Neural progenitor cell (in vitro differentiated cells): ENCODE measurements around the gene CNIH2. TPM values are rescaled to one million over a fixed set of nuclear protein-coding genes. Genes with fewer than 3 reads are reported as not detected.

Source experiments
- DNase-seq: peaks from one replicate; pipeline ENCODE4 v3.0.0-alpha.2; 2016; ENCODE audit warnings: low spot score
- H2AFZ ChIP-seq: fragments of 200-600 bp; sonication (generic); replicated peaks from 2 replicates; pipeline ENCODE4 v1.6.1; 2016; ENCODE audit warnings: antibody characterized with exemption
- H3F3A ChIP-seq: fragments of 200-600 bp; sonication (generic); 2 replicates; pipeline ENCODE4 v1.6.1; 2016; ENCODE audit warnings: antibody characterized with exemption, low read depth
- H3K27ac ChIP-seq: fragments of 200-600 bp; sonication (generic); 2 replicates; pipeline ENCODE4 v1.5.1; 2016; ENCODE audit warnings: mild to moderate bottlenecking
- H3K27me3 ChIP-seq: fragments of 200-600 bp; sonication (generic); 2 replicates; pipeline ENCODE4 v1.6.1; 2016; ENCODE audit warnings: mild to moderate bottlenecking, moderate library complexity
- H3K36me3 ChIP-seq: fragments of 200-600 bp; sonication (generic); 2 replicates; pipeline ENCODE4 v1.5.1; 2016
- H3K4me1 ChIP-seq: fragments of 200-600 bp; sonication (generic); 2 replicates; pipeline ENCODE4 v1.6.1; 2016; ENCODE audit warnings: mixed run types
- H3K4me2 ChIP-seq: fragments of 200-600 bp; sonication (generic); 2 replicates; pipeline ENCODE4 v1.6.1; 2016
- H3K4me3 ChIP-seq: fragments of 200-600 bp; sonication (generic); 2 replicates; pipeline ENCODE4 v1.5.1; 2016
- H3K79me2 ChIP-seq: fragments of 200-600 bp; sonication (generic); 2 replicates; pipeline ENCODE4 v1.6.1; 2016; ENCODE audit warnings: low read depth
- H3K9ac ChIP-seq: fragments of 200-600 bp; sonication (generic); 2 replicates; pipeline ENCODE4 v1.6.1; 2016
- H3K9me3 ChIP-seq: fragments of 200-600 bp; sonication (generic); 2 replicates; pipeline ENCODE4 v1.5.1; 2016; ENCODE audit warnings: low read depth
- H4K20me1 ChIP-seq: fragments of 200-600 bp; sonication (generic); 2 replicates; pipeline ENCODE4 v1.6.1; 2016; ENCODE audit warnings: low read depth
- H3K27ac Mint-ChIP-seq: 3 replicates; pipeline ENCODE4 v1.8.0; 2021; ENCODE audit warnings: mixed read lengths
- H3K27me3 Mint-ChIP-seq: 2 replicates; pipeline ENCODE4 v1.8.0; 2022; ENCODE audit warnings: low read depth, mild to moderate bottlenecking, inconsistent platforms, moderate library complexity, mixed read lengths; ENCODE audit not compliant: insufficient read depth
- H3K36me3 Mint-ChIP-seq: 3 replicates; pipeline ENCODE4 v1.8.0; 2021; ENCODE audit warnings: mixed read lengths
- H3K4me1 Mint-ChIP-seq: 3 replicates; pipeline ENCODE4 v1.8.0; 2021; ENCODE audit warnings: mixed read lengths
- H3K4me3 Mint-ChIP-seq: 3 replicates; pipeline ENCODE4 v1.8.0; 2021; ENCODE audit warnings: mild to moderate bottlenecking, moderate library complexity, mixed read lengths
- H3K9me3 Mint-ChIP-seq: 3 replicates; pipeline ENCODE4 v1.8.0; 2020; ENCODE audit warnings: mixed read lengths
- EZH2 ChIP-seq: fragments of 200-600 bp; sonication (generic); IDR thresholded peaks from 2 replicates; pipeline ENCODE4 v1.6.1; 2017; ENCODE audit warnings: antibody characterized with exemption, mild to moderate bottlenecking, moderate library complexity
- EZH2phosphoT487 ChIP-seq: fragments of 200-600 bp; sonication (generic); IDR thresholded peaks from 2 replicates; pipeline ENCODE4 v1.6.1; 2017; ENCODE audit warnings: antibody characterized with exemption
- total RNA-seq: library from RNA; depleted of rRNA; stranded (reverse); fragments of >200 nt; gene quantifications from 2 replicates; pipeline ENCODE4 v1.2.3, GENCODE V29; 2015; ENCODE audit warnings: low replicate concordance
- TF ChIP-seq, protein P1 (sequence below): fragments of 200-600 bp; sonication (generic); IDR thresholded peaks from 2 replicates; pipeline ENCODE4 v1.5.1; 2017; ENCODE audit warnings: antibody characterized with exemption, mild to moderate bottlenecking

Gene CNIH2
- total RNA-seq, 1 donor from 2014 or later: 5.7 TPM

DNA sequence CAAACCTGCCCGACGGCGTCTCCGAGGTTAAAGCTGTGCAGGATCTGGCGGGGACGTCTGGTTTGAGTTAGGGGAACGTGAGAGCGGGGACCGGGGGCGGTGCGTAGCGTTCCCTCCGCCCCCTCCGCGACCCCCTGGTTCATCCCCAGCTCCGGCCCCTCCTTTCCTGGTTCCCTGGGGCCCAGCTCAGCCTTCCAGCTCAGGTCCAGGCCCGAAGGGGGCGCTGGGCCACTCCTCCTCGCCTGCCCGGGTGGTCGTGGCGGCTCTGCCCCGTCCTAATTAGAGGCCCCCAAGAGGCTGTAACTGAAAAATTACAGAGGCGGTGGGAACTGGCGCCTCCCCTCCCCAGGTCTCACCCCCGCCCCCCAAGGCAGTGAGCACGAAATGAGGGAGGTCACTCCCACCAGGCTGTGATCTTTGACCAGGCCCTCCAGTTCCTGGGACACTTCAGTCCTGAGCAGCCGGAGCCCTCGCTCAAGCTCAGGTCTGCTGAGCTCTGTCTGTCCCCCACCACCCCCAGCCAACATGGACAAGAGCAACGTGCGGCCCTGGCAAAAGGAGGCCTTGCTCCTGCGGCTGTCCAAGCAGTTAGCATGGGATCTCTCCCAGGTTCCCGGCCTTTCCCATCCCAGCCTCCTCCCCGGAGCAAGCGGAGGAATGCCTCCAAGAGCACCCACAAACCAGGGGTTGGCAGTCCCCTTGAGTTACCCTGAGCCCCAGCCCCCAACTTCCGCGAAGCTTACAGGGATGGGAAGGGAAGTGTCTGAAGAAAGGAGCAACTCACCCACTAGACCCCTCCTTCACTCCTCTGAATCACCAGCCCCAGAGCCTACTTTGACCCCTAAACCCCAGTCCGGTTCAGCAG is 35.6 kb downstream of the CNIH2 start:
- peaks cover 24% of the 10 kb centered on the region for H3K27me3 ChIP-seq
- H3K27ac Mint-ChIP-seq: peak overlapping the region; percentile 92
- peak; percentile 85 for DNase-seq

DNA sequence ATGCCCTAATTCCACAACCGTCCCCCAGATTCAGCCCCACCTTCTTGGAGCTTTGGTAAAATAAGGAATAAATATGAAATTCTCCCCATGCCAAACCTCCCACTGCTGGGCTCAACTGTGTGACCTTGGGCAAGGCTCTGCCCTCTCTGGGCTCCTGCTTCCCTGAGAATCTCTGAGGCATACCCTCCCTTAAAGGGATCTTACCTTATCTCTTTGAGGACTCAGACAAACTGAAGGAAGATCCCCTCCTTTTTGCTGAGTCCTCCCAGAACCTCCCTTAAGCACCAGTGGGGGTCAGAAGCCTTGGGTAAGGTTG is 36.2 kb downstream of the CNIH2 start:
- Histone ChIP-seq H3K4me2 (no peak overlapping the region), H3K9me3 (no peaks in the 10 kb centered on the region), H3K9ac (no peak overlapping the region), H3K79me2 (no peaks in the 10 kb centered on the region), H2AFZ (no peak overlapping the region), H3K4me1 (peaks cover 28% of the 10 kb centered on the region), H3F3A (peaks cover 34% of the 10 kb centered on the region), H3K36me3 (no peaks in the 10 kb centered on the region), H4K20me1 (no peaks in the 10 kb centered on the region), H3K27ac (no peak overlapping the region), H3K27me3 (peaks cover 24% of the 10 kb centered on the region), H3K4me3 (no peak overlapping the region)
- no peak for TF ChIP-seq EZH2
- TF ChIP-seq, protein P1, sequence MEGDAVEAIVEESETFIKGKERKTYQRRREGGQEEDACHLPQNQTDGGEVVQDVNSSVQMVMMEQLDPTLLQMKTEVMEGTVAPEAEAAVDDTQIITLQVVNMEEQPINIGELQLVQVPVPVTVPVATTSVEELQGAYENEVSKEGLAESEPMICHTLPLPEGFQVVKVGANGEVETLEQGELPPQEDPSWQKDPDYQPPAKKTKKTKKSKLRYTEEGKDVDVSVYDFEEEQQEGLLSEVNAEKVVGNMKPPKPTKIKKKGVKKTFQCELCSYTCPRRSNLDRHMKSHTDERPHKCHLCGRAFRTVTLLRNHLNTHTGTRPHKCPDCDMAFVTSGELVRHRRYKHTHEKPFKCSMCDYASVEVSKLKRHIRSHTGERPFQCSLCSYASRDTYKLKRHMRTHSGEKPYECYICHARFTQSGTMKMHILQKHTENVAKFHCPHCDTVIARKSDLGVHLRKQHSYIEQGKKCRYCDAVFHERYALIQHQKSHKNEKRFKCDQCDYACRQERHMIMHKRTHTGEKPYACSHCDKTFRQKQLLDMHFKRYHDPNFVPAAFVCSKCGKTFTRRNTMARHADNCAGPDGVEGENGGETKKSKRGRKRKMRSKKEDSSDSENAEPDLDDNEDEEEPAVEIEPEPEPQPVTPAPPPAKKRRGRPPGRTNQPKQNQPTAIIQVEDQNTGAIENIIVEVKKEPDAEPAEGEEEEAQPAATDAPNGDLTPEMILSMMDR: no peak
- no peak for TF ChIP-seq EZH2phosphoT487
- peaks cover 12% of the 10 kb centered on the region for H3K27me3 Mint-ChIP-seq
- peaks cover 2% of the 10 kb centered on the region for H3K9me3 Mint-ChIP-seq
- H3K27ac Mint-ChIP-seq: peak overlapping the region; percentile 92
- peaks cover 41% of the 10 kb centered on the region for H3K4me1 Mint-ChIP-seq
- peak overlapping the region; percentile 74 for H3K4me3 Mint-ChIP-seq
- DNase-seq: no peak
- H3K36me3 Mint-ChIP-seq: no peaks in the 10 kb centered on the region

More for the DNA sequence above, 35.6 kb downstream of the CNIH2 start:
- Histone ChIP-seq H3K9ac (no peak overlapping the region), H3F3A (peaks cover 34% of the 10 kb centered on the region), H3K4me1 (peaks cover 28% of the 10 kb centered on the region), H3K4me2 (peak overlapping the region; percentile 70), H4K20me1 (no peaks in the 10 kb centered on the region), H3K36me3 (no peaks in the 10 kb centered on the region), H3K27ac (peak overlapping the region; percentile 85), H3K9me3 (no peaks in the 10 kb centered on the region), H3K4me3 (peak overlapping the region; percentile 43), H3K79me2 (no peaks in the 10 kb centered on the region), H2AFZ (peak overlapping the region; percentile 58)
- Mint-ChIP-seq H3K4me1 (peaks cover 35% of the 10 kb centered on the region), H3K36me3 (no peaks in the 10 kb centered on the region), H3K4me3 (peak overlapping the region; percentile 91), H3K27me3 (peaks cover 10% of the 10 kb centered on the region), H3K9me3 (no peaks in the 10 kb centered on the region)
- TF ChIP-seq EZH2 (no peak), EZH2phosphoT487 (no peak)
- TF ChIP-seq, protein P1: peak; percentile 57

DNA sequence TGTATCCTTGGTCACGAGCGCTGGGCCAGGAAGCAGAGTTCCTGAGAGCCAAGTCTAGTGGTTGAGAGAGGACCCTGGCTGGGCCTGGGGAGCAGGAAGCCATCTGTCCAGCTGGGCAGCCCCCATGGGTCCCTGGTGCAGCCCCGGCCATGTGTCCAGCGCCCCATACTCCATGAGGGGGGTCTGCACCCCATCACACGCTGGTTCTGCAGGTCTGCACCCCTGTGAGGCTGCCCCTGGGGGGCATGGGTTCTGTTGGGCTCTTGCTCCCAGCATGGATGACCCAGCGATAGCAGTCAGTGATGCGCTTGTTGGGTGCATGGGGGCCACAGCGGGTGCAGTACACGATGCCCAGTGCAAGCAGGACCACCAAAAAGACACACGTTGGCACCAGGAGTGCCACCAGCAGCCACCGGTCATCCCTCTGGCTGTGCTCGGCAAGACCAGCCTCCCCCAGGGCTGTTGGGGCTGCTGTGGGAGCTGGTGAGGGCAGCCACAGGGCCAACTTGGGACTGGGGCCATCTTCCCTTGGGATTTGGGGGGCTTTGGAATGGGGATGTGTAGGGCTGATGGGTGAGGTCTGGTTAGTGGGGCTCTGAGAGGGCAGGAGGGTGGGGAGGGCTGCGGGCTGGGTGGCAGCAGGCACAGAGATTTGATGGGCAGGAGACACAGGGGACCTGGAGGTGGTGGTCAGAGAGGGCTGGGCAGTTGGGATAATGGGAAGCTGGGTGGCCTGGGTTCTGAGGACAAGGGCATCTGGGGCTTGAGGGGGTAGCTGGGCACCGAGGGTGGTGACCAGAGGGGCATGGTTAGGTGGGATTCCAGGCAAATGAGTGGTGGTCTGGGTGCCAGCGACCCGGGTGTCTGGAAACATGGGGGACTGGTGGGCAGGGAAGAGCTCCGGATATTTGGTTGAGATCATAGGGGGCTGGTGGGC is 36.9 kb downstream of the CNIH2 start:
- peak overlapping the region; percentile 74 for H3K4me3 Mint-ChIP-seq
- H3K9me3 Mint-ChIP-seq: peaks cover 6% of the 10 kb centered on the region
- H3K9me3 ChIP-seq: no peaks in the 10 kb centered on the region
- no peak for DNase-seq
- H3K4me1 ChIP-seq: peaks cover 28% of the 10 kb centered on the region
- H3F3A ChIP-seq: peaks cover 34% of the 10 kb centered on the region
- H3K9ac ChIP-seq: no peak overlapping the region
- H3K4me3 ChIP-seq: no peak overlapping the region
- TF ChIP-seq EZH2phosphoT487 (no peak), EZH2 (no peak)
- TF ChIP-seq, protein P1: no peak
- peaks cover 13% of the 10 kb centered on the region for H3K27me3 Mint-ChIP-seq
- no peaks in the 10 kb centered on the region for H3K79me2 ChIP-seq
- no peaks in the 10 kb centered on the region for H3K36me3 Mint-ChIP-seq
- H3K4me2 ChIP-seq: no peak overlapping the region
- no peak overlapping the region for H2AFZ ChIP-seq
- no peaks in the 10 kb centered on the region for H3K36me3 ChIP-seq
- H3K27me3 ChIP-seq: peaks cover 24% of the 10 kb centered on the region
- H3K4me1 Mint-ChIP-seq: peaks cover 43% of the 10 kb centered on the region
- H4K20me1 ChIP-seq: no peaks in the 10 kb centered on the region
- peak overlapping the region; percentile 40 for H3K27ac Mint-ChIP-seq
- no peak overlapping the region for H3K27ac ChIP-seq
